CD4-positive, alpha-beta T cell (primary cell): ENCODE data around the gene ARHGEF17. TPM values are rescaled to one million over a fixed set of nuclear protein-coding genes. Genes with fewer than 3 reads are reported as not detected.

Experiments
- ATAC-seq: fragments of 200-7000 bp; cut with Tn5 transposase; one replicate; pipeline ENCODE4 v1.10.0; 2022; ENCODE audit warnings: mild to moderate bottlenecking; ENCODE audit not compliant: poor library complexity
- CTCF ChIA-PET: fragments of 350-600 bp; sonication (Branson Sonifier 250); formaldehyde crosslinking; loops from one replicate; lab custom pipeline; 2021; ENCODE audit warnings: antibody characterized with exemption, inconsistent platforms; lab: Charles Lee
- POLR2A ChIA-PET: fragments of 350-600 bp; sonication (Branson Sonifier 250); formaldehyde crosslinking; loops from one replicate; lab custom pipeline; 2021; ENCODE audit warnings: antibody characterized with exemption, inconsistent platforms; lab: Charles Lee
- DNase-seq, 14 experiments: peaks; one replicate each; pipeline ENCODE4 v3.0.0-alpha.2; 2013 to 2020; ENCODE audit warnings: mixed read lengths in 2 of 14
- H3K27ac ChIP-seq, 2 donors: one replicate each; pipeline versions ENCODE4 v1.5.1 to v1.7.0; 2013; ENCODE audit warnings: low read length in 2 of 2, low read depth in 1 of 2, mild to moderate bottlenecking in 1 of 2
- H3K27me3 ChIP-seq, 2 experiments: 1 replicate in 1 of 2; 2 replicates in 1 of 2; pipeline versions ENCODE4 v1.6.1 to v1.7.0; 2013; ENCODE audit warnings: low read length in 2 of 2, control low read depth in 1 of 2, mild to moderate bottlenecking in 1 of 2, moderate library complexity in 1 of 2; ENCODE audit not compliant: insufficient read depth in 2 of 2, control insufficient read depth in 1 of 2
- H3K36me3 ChIP-seq: one replicate; pipeline ENCODE4 v1.6.1; 2013; ENCODE audit warnings: low read length, control low read depth; ENCODE audit not compliant: insufficient read depth
- H3K4me1 ChIP-seq: one replicate; pipeline ENCODE4 v1.6.1; 2013; ENCODE audit warnings: low read length, control low read depth; ENCODE audit not compliant: insufficient read depth
- H3K4me3 ChIP-seq: one replicate; pipeline ENCODE4 v1.5.1; 2013; ENCODE audit warnings: mild to moderate bottlenecking, low read length, moderate library complexity
- H3K9me3 ChIP-seq, 2 experiments: 1 replicate in 1 of 2; 2 replicates in 1 of 2; pipeline versions ENCODE4 v1.6.1 to v1.7.0; 2013; ENCODE audit warnings: low read length in 2 of 2, mild to moderate bottlenecking in 2 of 2, control low read depth in 1 of 2, moderate library complexity in 1 of 2; ENCODE audit not compliant: control insufficient read depth in 1 of 2, insufficient read depth in 1 of 2
- H3K27ac Mint-ChIP-seq: one replicate; pipeline ENCODE4 v1.8.0; 2020; ENCODE audit warnings: mixed read lengths
- H3K27me3 Mint-ChIP-seq: one replicate; pipeline ENCODE4 v1.8.0; 2021; ENCODE audit warnings: mixed read lengths
- H3K36me3 Mint-ChIP-seq: one replicate; pipeline ENCODE4 v1.8.0; 2021; ENCODE audit warnings: low read depth, mixed read lengths
- H3K4me1 Mint-ChIP-seq: one replicate; pipeline ENCODE4 v1.8.0; 2021; ENCODE audit warnings: low read depth, mixed read lengths
- H3K4me3 Mint-ChIP-seq: one replicate; pipeline ENCODE4 v1.8.0; 2020; ENCODE audit warnings: mild to moderate bottlenecking, mixed read lengths
- H3K9me3 Mint-ChIP-seq: one replicate; pipeline ENCODE4 v1.8.0; 2020; ENCODE audit warnings: mixed read lengths
- CTCF ChIP-seq: fragments of 200-600 bp; IDR thresholded peaks from one replicate; pipeline ENCODE4 v1.8.0; 2022; ENCODE audit warnings: antibody characterized with exemption, mild to moderate bottlenecking
- intact Hi-C, 2 experiments: fragments of 100-400 bp; cut with DNase I in 1 of 2; cut with micrococcal nuclease in 1 of 2; formaldehyde crosslinking; loops; one replicate each; pipeline versions ENCODE4 v1.15.1 to v1.9.0; 2023 to 2025; cut with DNase I, micrococcal nuclease
- total RNA-seq, 174 experiments: library from RNA in 2 of 174; stranded (reverse) in 2 of 174; gene quantifications; one replicate each; pipeline ENCODE4 v1.2.3 and lab custom pipeline; 2021 to 2026

The ARHGEF17 gene
- total RNA-seq, 2 experiments from 2014 or later: not detected

- H3K4me1 Mint-ChIP-seq: no peaks in the 10 kb centered on the region
- no peaks in the 10 kb centered on the region for H3K27me3 ChIP-seq
- POLR2A ChIA-PET: no interaction called here
- peak overlapping the region; percentile 64 for H3K27ac Mint-ChIP-seq
- H3K36me3 Mint-ChIP-seq: peaks cover 44% of the 10 kb centered on the region
- H3K4me3 ChIP-seq: no peak overlapping the region
- no peak for TF ChIP-seq CTCF
- no peaks in the 10 kb centered on the region for H3K9me3 ChIP-seq
- intact Hi-C loops: loop anchor here in 1 of 2 experiments (10.0 kb wide), 1 partner anchor 94 kb away; the partner anchor contains the start of gene ARHGEF17
- no peaks in the 10 kb centered on the region for H3K9me3 Mint-ChIP-seq
- CTCF ChIA-PET: interaction anchor here (1.0 to 2.7 kb wide), 2 partner anchors 16 to 48 kb away, joined by 3 to 11 read pairs; no protein-coding TSS in a partner anchor
- ATAC-seq (no peak), DNase-seq (peak in 1 of 14 experiments; percentile 15)
- H3K4me3 Mint-ChIP-seq: no peak overlapping the region
- H3K27ac ChIP-seq: no peak overlapping the region
- H3K36me3 ChIP-seq: peaks cover 32% of the 10 kb centered on the region
- no peaks in the 10 kb centered on the region for H3K27me3 Mint-ChIP-seq
- H3K4me1 ChIP-seq: no peaks in the 10 kb centered on the region
Measured at GRCh38 chr11:73398721-73399120, 90.6 kb downstream of the ARHGEF17 start.

- intact Hi-C loops: loop anchor here in 1 of 2 experiments (10.0 kb wide), 1 partner anchor 94 kb away; the partner anchor contains the start of gene ARHGEF17
- Mint-ChIP-seq H3K4me3 (no peak overlapping the region), H3K27me3 (no peaks in the 10 kb centered on the region), H3K4me1 (no peaks in the 10 kb centered on the region), H3K9me3 (no peaks in the 10 kb centered on the region), H3K36me3 (peaks cover 40% of the 10 kb centered on the region), H3K27ac (peak overlapping the region; percentile 81)
- CTCF ChIA-PET: interaction anchor here (1.0 to 2.7 kb wide), 2 partner anchors 15 to 48 kb away, joined by 3 to 11 read pairs; no protein-coding TSS in a partner anchor
- DNase-seq (peak in 1 of 14 experiments; percentile 18), ATAC-seq (no peak)
- no peaks in the 10 kb centered on the region for H3K9me3 ChIP-seq
- POLR2A ChIA-PET: no interaction called here
- no peak for TF ChIP-seq CTCF
- no peaks in the 10 kb centered on the region for H3K27me3 ChIP-seq
- no peak overlapping the region for H3K27ac ChIP-seq
- H3K4me1 ChIP-seq: no peaks in the 10 kb centered on the region
- H3K36me3 ChIP-seq: peaks cover 30% of the 10 kb centered on the region
- no peak overlapping the region for H3K4me3 ChIP-seq
Measured at GRCh38 chr11:73399159-73399590, 91.1 kb downstream of the ARHGEF17 start.

GRCh38 chr11:73399636-73400035, 91.6 kb downstream of the ARHGEF17 start:
- CTCF ChIA-PET: interaction anchor here (1.0 to 2.7 kb wide), 2 partner anchors 15 to 49 kb away, joined by 3 to 11 read pairs; no protein-coding TSS in a partner anchor
- no peaks in the 10 kb centered on the region for H3K27me3 ChIP-seq
- H3K4me3 Mint-ChIP-seq: no peak overlapping the region
- H3K9me3 Mint-ChIP-seq: no peaks in the 10 kb centered on the region
- H3K36me3 ChIP-seq: peaks cover 29% of the 10 kb centered on the region
- H3K36me3 Mint-ChIP-seq: peaks cover 40% of the 10 kb centered on the region
- H3K4me1 ChIP-seq: no peaks in the 10 kb centered on the region
- intact Hi-C loops: loop anchor here (5.0 to 10.0 kb wide), 2 partner anchors 95 to 263 kb away; partner anchors contain the start of gene ARHGEF17 (in 1 of the 2)
- no peaks in the 10 kb centered on the region for H3K27me3 Mint-ChIP-seq
- H3K27ac Mint-ChIP-seq: peak overlapping the region; percentile 81
- no peaks in the 10 kb centered on the region for H3K4me1 Mint-ChIP-seq
- H3K27ac ChIP-seq: no peak overlapping the region
- H3K4me3 ChIP-seq: no peak overlapping the region
- POLR2A ChIA-PET: no interaction called here
- H3K9me3 ChIP-seq: no peaks in the 10 kb centered on the region
- ATAC-seq (no peak), DNase-seq (peak in 1 of 14 experiments; percentile 16)
- TF ChIP-seq CTCF: no peak
